ENCODE measurements around the gene OTUD7B. TPM values are rescaled to one million over a fixed set of nuclear protein-coding genes. Genes with fewer than 3 reads are reported as not detected.

Gene OTUD7B
- total and polyA plus RNA-seq, 10 of the 15 experiments (the other 5 are each of a cell fraction or from before 2014, with no cell fraction given): 1.7 to 24.9 (median 6.6) TPM

- ChIA-PET SMC1A (ENCODE audit: uncharacterized antibody, unreplicated experiment) (no interaction called here), POLR2A (no interaction called here), CTCF (no interaction called here), RAD21 (ENCODE audit: unreplicated experiment) (no interaction called here)
- no peak for ATAC-seq
- Histone ChIP-seq H3K9me3 (replicated peaks; ENCODE audit: control insufficient read depth, insufficient read depth, low read length) (no peaks in the 10 kb centered on the region), H3K27ac (ENCODE audit: control insufficient read depth, insufficient read depth) (no peak overlapping the region), H3K36me3 (ENCODE audit: control insufficient read depth in 2 of 2, insufficient read depth in 2 of 2, low read length in 1 of 2) (peaks cover 9 to 24% of the 10 kb centered on the region in 2 experiments), H3K9ac (ENCODE audit: control insufficient read depth, insufficient read depth, low read length) (no peak overlapping the region), H4K20me1 (ENCODE audit: control insufficient read depth, insufficient read depth) (no peaks in the 10 kb centered on the region), H3K4me1 (ENCODE audit: control insufficient read depth, insufficient read depth, low read length) (no peaks in the 10 kb centered on the region), H3K4me2 (ENCODE audit: control insufficient read depth, insufficient read depth) (no peak overlapping the region), H3K27me3 (replicated peaks in 1 of 2; ENCODE audit: control insufficient read depth in 2 of 2, insufficient read depth in 2 of 2, low read length in 1 of 2) (no peaks in the 10 kb centered on the region), H3K79me2 (ENCODE audit: control insufficient read depth, insufficient read depth, low read length) (no peaks in the 10 kb centered on the region), H3K4me3 (no peak overlapping the region), H2AFZ (ENCODE audit: control insufficient read depth, low read depth, low read length) (no peak overlapping the region)
- intact Hi-C loops (cut with micrococcal nuclease; ENCODE audit: unreplicated experiment): no loop called here
- WGBS (ENCODE audit: insufficient coverage, insufficient replicate concordance, low lambda C conversion rate, missing lambda C conversion rate): 82% methylated on average over 4 of the region's 4 CpGs
- BruUV-seq (replicated peaks): no TSS peak
- FAIRE-seq: no peak
- in situ Hi-C loops (cut with MboI): no loop called here
- DNase-seq (ENCODE audit: low read depth, low spot score): no peak
- TF ChIP-seq, protein P1, sequence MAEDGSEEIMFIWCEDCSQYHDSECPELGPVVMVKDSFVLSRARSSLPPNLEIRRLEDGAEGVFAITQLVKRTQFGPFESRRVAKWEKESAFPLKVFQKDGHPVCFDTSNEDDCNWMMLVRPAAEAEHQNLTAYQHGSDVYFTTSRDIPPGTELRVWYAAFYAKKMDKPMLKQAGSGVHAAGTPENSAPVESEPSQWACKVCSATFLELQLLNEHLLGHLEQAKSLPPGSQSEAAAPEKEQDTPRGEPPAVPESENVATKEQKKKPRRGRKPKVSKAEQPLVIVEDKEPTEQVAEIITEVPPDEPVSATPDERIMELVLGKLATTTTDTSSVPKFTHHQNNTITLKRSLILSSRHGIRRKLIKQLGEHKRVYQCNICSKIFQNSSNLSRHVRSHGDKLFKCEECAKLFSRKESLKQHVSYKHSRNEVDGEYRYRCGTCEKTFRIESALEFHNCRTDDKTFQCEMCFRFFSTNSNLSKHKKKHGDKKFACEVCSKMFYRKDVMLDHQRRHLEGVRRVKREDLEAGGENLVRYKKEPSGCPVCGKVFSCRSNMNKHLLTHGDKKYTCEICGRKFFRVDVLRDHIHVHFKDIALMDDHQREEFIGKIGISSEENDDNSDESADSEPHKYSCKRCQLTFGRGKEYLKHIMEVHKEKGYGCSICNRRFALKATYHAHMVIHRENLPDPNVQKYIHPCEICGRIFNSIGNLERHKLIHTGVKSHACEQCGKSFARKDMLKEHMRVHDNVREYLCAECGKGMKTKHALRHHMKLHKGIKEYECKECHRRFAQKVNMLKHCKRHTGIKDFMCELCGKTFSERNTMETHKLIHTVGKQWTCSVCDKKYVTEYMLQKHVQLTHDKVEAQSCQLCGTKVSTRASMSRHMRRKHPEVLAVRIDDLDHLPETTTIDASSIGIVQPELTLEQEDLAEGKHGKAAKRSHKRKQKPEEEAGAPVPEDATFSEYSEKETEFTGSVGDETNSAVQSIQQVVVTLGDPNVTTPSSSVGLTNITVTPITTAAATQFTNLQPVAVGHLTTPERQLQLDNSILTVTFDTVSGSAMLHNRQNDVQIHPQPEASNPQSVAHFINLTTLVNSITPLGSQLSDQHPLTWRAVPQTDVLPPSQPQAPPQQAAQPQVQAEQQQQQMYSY (CRISPR knock-in tag; IDR thresholded peaks at IDR 0.05): no peak
- TF ChIP-seq IRF5 (IDR thresholded peaks at IDR 0.05; ENCODE audit: borderline replicate concordance): no peak
- no peak for TF ChIP-seq MTA2 (IDR thresholded peaks at IDR 0.05; ENCODE audit: low read depth)
- no peak for TF ChIP-seq RAD21 (IDR thresholded peaks at IDR 0.05; ENCODE audit: insufficient read depth, low read depth, low read length)
- TF ChIP-seq POLR2AphosphoS2 (IDR thresholded peaks at IDR 0.05; ENCODE audit: low read depth, low read length): no peak
- no peak for TF ChIP-seq CEBPB (IDR thresholded peaks at IDR 0.05; ENCODE audit: borderline replicate concordance in 1 of 2, low read depth in 2 of 2, low read length in 2 of 2)
- no peak for TF ChIP-seq SUZ12 (IDR thresholded peaks at IDR 0.05; ENCODE audit: unreplicated experiment)
- TF ChIP-seq, protein P2, sequence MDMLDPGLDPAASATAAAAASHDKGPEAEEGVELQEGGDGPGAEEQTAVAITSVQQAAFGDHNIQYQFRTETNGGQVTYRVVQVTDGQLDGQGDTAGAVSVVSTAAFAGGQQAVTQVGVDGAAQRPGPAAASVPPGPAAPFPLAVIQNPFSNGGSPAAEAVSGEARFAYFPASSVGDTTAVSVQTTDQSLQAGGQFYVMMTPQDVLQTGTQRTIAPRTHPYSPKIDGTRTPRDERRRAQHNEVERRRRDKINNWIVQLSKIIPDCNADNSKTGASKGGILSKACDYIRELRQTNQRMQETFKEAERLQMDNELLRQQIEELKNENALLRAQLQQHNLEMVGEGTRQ (IDR thresholded peaks at IDR 0.05; ENCODE audit: borderline replicate concordance, low read depth, low read length): no peak
- no peak for TF ChIP-seq TARDBP (IDR thresholded peaks at IDR 0.05; ENCODE audit: borderline replicate concordance)
- no peak for TF ChIP-seq CBX5 (IDR thresholded peaks at IDR 0.05; ENCODE audit: low read depth)
- TF ChIP-seq NBN (IDR thresholded peaks at IDR 0.05): no peak
- TF ChIP-seq HDAC6 (IDR thresholded peaks at IDR 0.05; ENCODE audit: unreplicated experiment): no peak
- no peak for TF ChIP-seq STAT3 (IDR thresholded peaks at IDR 0.05; ENCODE audit: low read depth, low read length)
- no peak for TF ChIP-seq CHD4 (IDR thresholded peaks at IDR 0.05)
- no peak for TF ChIP-seq BCLAF1 (IDR thresholded peaks at IDR 0.05)
- no peak for TF ChIP-seq ATF2 (IDR thresholded peaks at IDR 0.05; ENCODE audit: low read length)
These were observed 65.3 kb downstream of the OTUD7B start for GRCh38 chr1:149945206-149945605.
